ENCODE results near the gene USP30.

- no peak for TF ChIP-seq EZH2phosphoT487 (IDR thresholded peaks at IDR 0.05)
- no peak for TF ChIP-seq CTCF (IDR thresholded peaks at IDR 0.05)
- TF ChIP-seq EZH2 (IDR thresholded peaks at IDR 0.05) = no peak
Measured at GRCh38 chr12:109085590-109085989, 33.2 kb downstream of the USP30 start.

Data from neural progenitor cell (in vitro differentiated cells).